SK-N-MC (cell line): ENCODE results near the gene NPC1.

Experiments
- FOXP2 ChIP-seq: optimal IDR thresholded peaks from 2 replicates; pipeline ENCODE3; 2011; ENCODE audit warnings: mild to moderate bottlenecking, moderate library complexity; ENCODE audit not compliant: insufficient read depth; ENCODE audit errors: extremely low read length, control extremely low read depth
- POLR2AphosphoS5 ChIP-seq: IDR thresholded peaks from 2 replicates; pipeline ENCODE4 v1.6.1; 2012; ENCODE audit warnings: mild to moderate bottlenecking, low read depth, low read length, borderline replicate concordance

DNA sequence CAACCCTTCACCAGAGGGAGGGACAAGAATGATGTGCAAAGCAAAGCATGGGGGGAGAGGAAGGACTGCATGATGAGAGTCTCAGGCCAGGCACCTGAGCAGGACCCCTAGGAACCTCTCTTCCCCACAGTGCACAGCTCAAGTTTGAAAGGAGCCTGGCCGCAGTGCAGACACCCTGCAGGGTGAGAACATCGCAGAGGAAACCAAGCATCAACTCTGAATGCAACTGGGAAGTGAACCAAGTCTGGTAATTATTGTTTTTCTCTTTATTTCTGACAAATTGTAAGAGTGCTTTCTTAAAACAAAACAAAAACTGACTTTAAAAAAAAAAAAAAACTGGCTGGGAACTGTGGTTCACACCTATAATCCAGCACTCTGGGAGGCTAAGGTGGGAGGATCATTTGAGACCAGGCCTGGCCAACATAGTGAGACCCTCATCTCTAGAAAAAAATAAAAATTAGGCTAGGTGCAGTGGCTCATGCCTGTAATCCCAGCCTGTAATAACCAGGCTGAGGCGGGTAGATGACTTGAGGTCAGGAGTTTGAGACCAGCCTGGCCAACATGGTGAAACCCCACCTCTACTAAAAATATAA, 15.3 kb downstream of the NPC1 start:
- TF ChIP-seq FOXP2 (no peak), POLR2AphosphoS5 (no peak)
